ENCODE data around the gene RARRES2. TPM values are rescaled to one million over a fixed set of nuclear protein-coding genes. Genes with fewer than 3 reads are reported as not detected.

The RARRES2 gene
- total RNA-seq, 1 donor from 2014 or later = 19.0 TPM

DNA sequence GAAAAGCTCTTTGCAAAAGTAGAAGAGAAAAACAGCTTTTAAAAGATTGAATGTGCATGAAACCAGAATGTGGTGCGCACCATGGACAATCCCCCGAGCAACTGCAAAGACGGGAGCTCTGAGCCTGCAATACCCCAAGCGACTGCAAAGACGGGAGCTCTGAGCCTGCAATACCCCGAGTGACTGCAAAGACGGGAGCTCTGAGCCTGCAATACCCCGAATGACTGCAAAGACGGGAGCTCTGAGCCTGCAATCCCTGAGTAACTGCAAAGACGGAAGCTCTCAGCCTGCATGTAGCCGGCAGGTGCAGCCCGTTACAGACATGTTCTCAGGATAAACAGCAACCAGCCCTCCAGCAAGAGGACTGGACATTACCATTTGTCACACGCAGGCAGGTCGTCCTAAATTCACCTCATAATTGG is 43.9 kb upstream of the RARRES2 start:
- Mint-ChIP-seq H3K9me3 (ENCODE audit: low read depth) (no peaks in the 10 kb centered on the region), H3K4me3 (ENCODE audit: low read depth) (no peak overlapping the region), H3K27me3 (no peaks in the 10 kb centered on the region), H3K4me1 (ENCODE audit: low read depth) (peaks cover 49% of the 10 kb centered on the region), H3K36me3 (ENCODE audit: insufficient read depth) (peaks cover 2% of the 10 kb centered on the region), H3K27ac (no peak overlapping the region)
- TF ChIP-seq, protein P1, sequence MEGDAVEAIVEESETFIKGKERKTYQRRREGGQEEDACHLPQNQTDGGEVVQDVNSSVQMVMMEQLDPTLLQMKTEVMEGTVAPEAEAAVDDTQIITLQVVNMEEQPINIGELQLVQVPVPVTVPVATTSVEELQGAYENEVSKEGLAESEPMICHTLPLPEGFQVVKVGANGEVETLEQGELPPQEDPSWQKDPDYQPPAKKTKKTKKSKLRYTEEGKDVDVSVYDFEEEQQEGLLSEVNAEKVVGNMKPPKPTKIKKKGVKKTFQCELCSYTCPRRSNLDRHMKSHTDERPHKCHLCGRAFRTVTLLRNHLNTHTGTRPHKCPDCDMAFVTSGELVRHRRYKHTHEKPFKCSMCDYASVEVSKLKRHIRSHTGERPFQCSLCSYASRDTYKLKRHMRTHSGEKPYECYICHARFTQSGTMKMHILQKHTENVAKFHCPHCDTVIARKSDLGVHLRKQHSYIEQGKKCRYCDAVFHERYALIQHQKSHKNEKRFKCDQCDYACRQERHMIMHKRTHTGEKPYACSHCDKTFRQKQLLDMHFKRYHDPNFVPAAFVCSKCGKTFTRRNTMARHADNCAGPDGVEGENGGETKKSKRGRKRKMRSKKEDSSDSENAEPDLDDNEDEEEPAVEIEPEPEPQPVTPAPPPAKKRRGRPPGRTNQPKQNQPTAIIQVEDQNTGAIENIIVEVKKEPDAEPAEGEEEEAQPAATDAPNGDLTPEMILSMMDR (IDR thresholded peaks at IDR 0.05; ENCODE audit: unreplicated experiment) = no peak
- no peak for DNase-seq (ENCODE audit: low spot score, unreplicated experiment)

DNA sequence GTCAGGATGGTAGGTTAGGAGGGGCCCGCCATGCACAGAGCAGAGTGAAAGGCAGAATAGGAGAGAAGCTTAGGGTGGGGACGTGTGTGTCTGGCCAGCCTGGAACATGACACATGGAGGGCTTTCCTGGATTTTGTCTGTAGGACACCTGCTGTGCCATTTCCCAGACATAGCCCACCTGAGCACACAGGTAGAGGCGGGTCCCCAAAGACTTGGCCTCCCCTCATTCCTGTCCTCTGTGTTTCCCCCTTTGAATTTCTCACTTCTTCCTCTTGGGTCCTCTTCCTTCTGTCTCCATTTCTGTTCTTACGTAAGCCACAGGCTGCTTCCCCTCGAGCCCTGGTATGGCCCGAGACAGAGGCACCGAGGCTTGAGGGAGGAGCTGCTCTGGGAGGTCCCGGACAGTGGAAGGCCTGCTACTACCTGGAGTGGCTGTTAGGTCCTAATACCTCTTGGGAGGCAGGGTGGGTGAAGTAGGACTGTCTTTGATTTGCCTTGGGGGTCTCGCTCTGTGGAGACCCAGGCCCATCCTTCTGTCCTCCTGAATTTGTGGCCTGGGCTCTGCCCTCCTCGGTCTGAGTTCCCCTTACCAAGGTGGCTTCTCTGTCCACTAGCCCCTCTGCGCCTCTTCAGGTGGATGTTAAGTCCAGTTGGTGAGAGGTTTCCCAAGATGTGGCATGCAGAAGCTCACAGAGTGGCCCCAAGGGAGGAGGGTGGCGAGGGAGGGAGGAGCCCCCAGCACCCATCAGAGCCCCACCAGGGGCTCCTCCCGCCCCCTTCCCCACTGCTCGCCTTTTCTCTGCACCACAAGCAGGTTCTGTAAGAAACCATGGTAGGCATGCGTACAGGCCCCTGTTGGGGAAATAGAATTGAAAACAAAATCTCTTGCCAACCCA is 43.2 kb upstream of the RARRES2 start:
- Mint-ChIP-seq H3K9me3 (ENCODE audit: low read depth) (no peaks in the 10 kb centered on the region), H3K27ac (peak overlapping the region; percentile 93), H3K27me3 (no peaks in the 10 kb centered on the region), H3K36me3 (ENCODE audit: insufficient read depth) (peaks cover 2% of the 10 kb centered on the region), H3K4me3 (ENCODE audit: low read depth) (peak overlapping the region; percentile 52), H3K4me1 (ENCODE audit: low read depth) (peaks cover 56% of the 10 kb centered on the region)
- TF ChIP-seq, protein P1 (IDR thresholded peaks at IDR 0.05; ENCODE audit: unreplicated experiment) = no peak
- no peak for DNase-seq (ENCODE audit: low spot score, unreplicated experiment)

DNA sequence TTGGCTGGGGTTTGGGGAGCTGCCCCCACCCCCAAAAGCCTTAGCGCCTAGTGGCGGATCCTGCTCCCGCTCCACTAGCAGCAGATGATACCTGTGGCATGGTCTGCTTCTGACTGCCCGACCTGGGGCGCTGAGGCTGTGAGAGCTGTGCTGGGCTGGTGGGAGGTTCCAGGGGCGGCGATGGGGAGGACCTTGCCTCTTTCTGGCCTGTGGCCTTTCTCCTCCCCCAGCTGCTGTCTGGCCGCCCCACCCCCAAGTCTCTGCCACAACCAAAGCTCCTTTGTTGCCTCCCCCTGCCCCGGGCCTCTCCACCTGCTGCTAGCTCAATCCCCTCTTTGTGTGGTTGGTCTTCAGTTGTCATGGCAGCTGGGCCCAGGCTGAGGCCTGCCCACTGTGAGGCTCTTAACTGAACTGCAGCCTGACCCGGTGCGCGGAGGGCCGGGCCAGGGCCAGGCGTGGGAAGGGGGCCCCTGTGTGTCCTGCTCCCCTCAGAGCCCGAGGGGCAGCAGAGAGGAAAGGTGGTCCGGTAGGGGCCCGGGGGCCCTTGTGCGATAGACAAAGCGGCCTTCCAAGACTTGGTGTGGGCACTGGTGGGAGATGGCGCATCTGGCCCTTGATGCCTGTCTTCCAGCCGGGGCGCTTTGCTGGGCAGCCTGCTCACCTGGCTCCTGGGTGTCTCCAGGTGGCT is 42.4 kb upstream of the RARRES2 start:
- DNase-seq (ENCODE audit: low spot score, unreplicated experiment) = peak; percentile 73
- TF ChIP-seq, protein P1 (IDR thresholded peaks at IDR 0.05; ENCODE audit: unreplicated experiment) = no peak
- H3K27ac Mint-ChIP-seq = peak overlapping the region; percentile 93
- H3K4me1 Mint-ChIP-seq (ENCODE audit: low read depth) = peaks cover 58% of the 10 kb centered on the region
- H3K27me3 Mint-ChIP-seq = no peaks in the 10 kb centered on the region
- peaks cover 2% of the 10 kb centered on the region for H3K36me3 Mint-ChIP-seq (ENCODE audit: insufficient read depth)
- H3K9me3 Mint-ChIP-seq (ENCODE audit: low read depth) = no peaks in the 10 kb centered on the region
- H3K4me3 Mint-ChIP-seq (ENCODE audit: low read depth) = peak overlapping the region; percentile 52

DNA sequence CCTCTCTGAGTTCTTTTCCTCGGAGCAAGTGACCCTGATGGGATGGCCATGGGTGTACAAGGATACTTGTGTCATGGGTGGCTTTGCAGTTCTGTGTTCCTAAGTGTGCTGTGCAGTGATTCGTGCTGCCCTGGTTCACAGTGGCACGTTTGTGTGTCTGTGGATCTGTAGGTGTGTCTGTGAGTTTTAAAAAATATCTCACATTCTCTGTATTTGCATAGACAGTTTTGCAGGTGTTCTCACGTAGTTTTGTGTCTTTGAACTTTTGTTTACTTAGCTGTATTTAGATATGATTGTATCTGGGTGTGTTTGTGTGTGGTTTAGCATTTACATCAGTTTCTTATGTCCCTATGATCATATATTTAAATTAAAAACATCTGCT is 41.4 kb upstream of the RARRES2 start:
- Mint-ChIP-seq H3K36me3 (ENCODE audit: insufficient read depth) (no peaks in the 10 kb centered on the region), H3K4me1 (ENCODE audit: low read depth) (peaks cover 58% of the 10 kb centered on the region), H3K9me3 (ENCODE audit: low read depth) (no peaks in the 10 kb centered on the region), H3K27me3 (no peaks in the 10 kb centered on the region), H3K27ac (peak overlapping the region; percentile 93), H3K4me3 (ENCODE audit: low read depth) (peak overlapping the region; percentile 47)
- no peak for DNase-seq (ENCODE audit: low spot score, unreplicated experiment)
- TF ChIP-seq, protein P1 (IDR thresholded peaks at IDR 0.05; ENCODE audit: unreplicated experiment) = no peak

DNA sequence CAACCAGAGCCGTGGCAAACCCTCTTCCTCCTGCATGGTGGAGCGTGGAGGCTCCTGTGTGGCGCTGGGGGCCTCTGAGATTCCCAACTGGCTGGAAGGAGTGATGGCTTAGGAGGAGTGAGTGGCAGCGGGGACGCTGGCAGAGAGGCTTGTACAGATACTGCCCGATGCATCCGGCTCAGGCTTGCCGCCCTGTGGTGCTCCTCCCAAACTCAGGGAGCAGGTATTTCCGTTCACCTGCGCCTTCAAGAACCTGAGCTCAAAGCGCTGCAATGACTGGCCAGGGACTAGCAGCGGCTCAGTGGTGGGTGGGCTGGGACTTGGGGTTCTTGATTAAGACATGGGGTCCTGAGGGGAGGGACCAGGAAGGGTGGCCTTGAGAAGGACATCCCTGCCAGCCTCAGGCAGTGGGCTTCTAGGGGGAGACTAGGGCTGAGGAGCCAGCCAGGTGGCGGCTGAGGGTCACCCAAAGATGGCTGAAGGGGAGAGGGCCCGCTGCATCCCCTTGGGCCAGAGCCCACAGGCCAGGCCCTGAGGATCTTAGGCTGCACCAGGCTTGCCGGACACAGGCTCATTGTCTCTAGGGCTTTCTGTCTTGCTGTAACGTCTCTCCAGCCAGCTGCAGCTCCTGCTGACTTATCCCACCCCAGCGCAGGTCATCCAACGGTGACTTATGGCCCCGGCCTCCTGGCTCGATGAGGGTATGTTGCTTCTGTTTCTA is 40.9 kb upstream of the RARRES2 start:
- no peaks in the 10 kb centered on the region for H3K27me3 Mint-ChIP-seq
- peak overlapping the region; percentile 47 for H3K4me3 Mint-ChIP-seq (ENCODE audit: low read depth)
- TF ChIP-seq, protein P1 (IDR thresholded peaks at IDR 0.05; ENCODE audit: unreplicated experiment) = no peak
- DNase-seq (ENCODE audit: low spot score, unreplicated experiment) = no peak
- no peaks in the 10 kb centered on the region for H3K36me3 Mint-ChIP-seq (ENCODE audit: insufficient read depth)
- no peaks in the 10 kb centered on the region for H3K9me3 Mint-ChIP-seq (ENCODE audit: low read depth)
- H3K27ac Mint-ChIP-seq = peak overlapping the region; percentile 93
- peaks cover 64% of the 10 kb centered on the region for H3K4me1 Mint-ChIP-seq (ENCODE audit: low read depth)
